Mammary epithelial cell (primary cell): ENCODE results near the gene TOM1L2.

Experiments
- EZH2 ChIP-seq: IDR thresholded peaks from 2 replicates; pipeline ENCODE4 v1.6.1; 2012; ENCODE audit warnings: low read length, inconsistent platforms, borderline replicate concordance
- TF ChIP-seq, protein P1 (sequence below), 2 donors: IDR thresholded peaks in 1 of 2; conservative IDR thresholded peaks in 1 of 2; 2 replicates each; pipeline ENCODE4 v1.5.1; 2011 to 2012; ENCODE audit warnings: inconsistent platforms in 2 of 2, low read length in 2 of 2, mild to moderate bottlenecking in 2 of 2, control low read depth in 1 of 2, low read depth in 1 of 2; ENCODE audit not compliant: insufficient read depth in 1 of 2; ENCODE audit errors: extremely low read depth in 1 of 2

DNA sequence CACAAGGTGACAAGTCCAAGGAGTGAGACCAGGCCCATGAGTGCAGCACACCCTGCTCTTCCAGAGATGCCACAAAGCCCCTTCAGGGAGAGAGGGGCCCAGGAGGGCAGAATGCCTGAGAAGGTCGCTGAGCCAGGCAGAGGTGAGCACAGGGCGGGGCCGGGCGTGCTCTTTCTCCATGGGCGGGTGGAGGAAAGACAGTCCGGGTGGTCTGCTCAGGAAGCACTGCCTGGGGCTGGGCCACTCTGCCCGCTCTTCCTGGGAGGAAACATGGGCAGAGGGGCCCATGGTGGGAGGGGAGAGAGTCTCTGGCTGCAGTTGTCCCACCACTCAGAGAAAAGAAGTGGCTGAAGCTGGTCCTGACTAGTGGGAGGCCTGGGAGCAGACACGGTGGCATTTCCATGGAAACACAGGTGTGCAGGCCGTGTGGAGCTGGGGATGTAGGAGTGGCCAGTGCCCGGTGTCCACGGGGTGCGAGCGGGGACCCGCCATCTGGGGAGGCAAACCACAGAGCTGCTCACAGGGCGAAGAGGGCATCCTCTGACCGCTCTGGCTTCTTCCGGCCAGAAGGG lies 125.0 kb downstream of the TOM1L2 start:
- TF ChIP-seq, protein P1, sequence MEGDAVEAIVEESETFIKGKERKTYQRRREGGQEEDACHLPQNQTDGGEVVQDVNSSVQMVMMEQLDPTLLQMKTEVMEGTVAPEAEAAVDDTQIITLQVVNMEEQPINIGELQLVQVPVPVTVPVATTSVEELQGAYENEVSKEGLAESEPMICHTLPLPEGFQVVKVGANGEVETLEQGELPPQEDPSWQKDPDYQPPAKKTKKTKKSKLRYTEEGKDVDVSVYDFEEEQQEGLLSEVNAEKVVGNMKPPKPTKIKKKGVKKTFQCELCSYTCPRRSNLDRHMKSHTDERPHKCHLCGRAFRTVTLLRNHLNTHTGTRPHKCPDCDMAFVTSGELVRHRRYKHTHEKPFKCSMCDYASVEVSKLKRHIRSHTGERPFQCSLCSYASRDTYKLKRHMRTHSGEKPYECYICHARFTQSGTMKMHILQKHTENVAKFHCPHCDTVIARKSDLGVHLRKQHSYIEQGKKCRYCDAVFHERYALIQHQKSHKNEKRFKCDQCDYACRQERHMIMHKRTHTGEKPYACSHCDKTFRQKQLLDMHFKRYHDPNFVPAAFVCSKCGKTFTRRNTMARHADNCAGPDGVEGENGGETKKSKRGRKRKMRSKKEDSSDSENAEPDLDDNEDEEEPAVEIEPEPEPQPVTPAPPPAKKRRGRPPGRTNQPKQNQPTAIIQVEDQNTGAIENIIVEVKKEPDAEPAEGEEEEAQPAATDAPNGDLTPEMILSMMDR (conservative IDR thresholded peaks at IDR 0.05 in 1 of 2, IDR thresholded peaks at IDR 0.05 in 1 of 2; ENCODE audit: extremely low read depth in 1 of 2, insufficient read depth in 1 of 2, low read depth in 1 of 2, low read length in 2 of 2): no peak
- no peak for TF ChIP-seq EZH2
